Lower lobe of right lung (tissue), 2 donors: ENCODE measurements around the gene DTX1. TPM values are rescaled to one million over a fixed set of nuclear protein-coding genes. Genes with fewer than 3 reads are reported as not detected.
A peak's percentile ranks its signal among the peaks of the same experiment; 100 is the strongest.

Experiments
- ATAC-seq, 2 donors: fragments of 200-7000 bp; cut with Tn5 transposase; one replicate each; pipeline ENCODE4 v1.9.1; 2020 to 2022; ENCODE audit warnings: mild to moderate bottlenecking in 2 of 2, moderate library complexity in 2 of 2
- DNase-seq: peaks from one replicate; pipeline ENCODE4 v3.0.0-alpha.2; 2020
- H3K27ac ChIP-seq: fragments of 200-600 bp; one replicate; pipeline ENCODE4 v1.8.0; 2022
- H3K27me3 ChIP-seq: fragments of 200-600 bp; one replicate; pipeline ENCODE4 v1.8.0; 2022; ENCODE audit warnings: low read depth
- H3K36me3 ChIP-seq: fragments of 200-600 bp; one replicate; pipeline ENCODE4 v1.8.0; 2022; ENCODE audit warnings: mild to moderate bottlenecking
- H3K4me1 ChIP-seq: fragments of 200-600 bp; one replicate; pipeline ENCODE4 v1.8.0; 2022
- H3K4me3 ChIP-seq: fragments of 200-600 bp; one replicate; pipeline ENCODE4 v1.8.0; 2022; ENCODE audit warnings: mild to moderate bottlenecking
- H3K9me3 ChIP-seq: fragments of 200-600 bp; one replicate; pipeline ENCODE4 v1.8.0; 2022
- CTCF ChIP-seq: fragments of 200-600 bp; IDR thresholded peaks from one replicate; pipeline ENCODE4 v1.8.0; 2022; ENCODE audit warnings: antibody characterized with exemption, mild to moderate bottlenecking
- intact Hi-C: fragments of 100-400 bp; cut with DNase I; formaldehyde crosslinking; loops from one replicate; pipeline ENCODE4 v1.11.0; 2022
- total RNA-seq: library from RNA; stranded (reverse); fragmentation: NEBNext Ultra II Directional; extraction: Animal tissue kit (Norgen Biotek cat#: 25700); gene quantifications from one replicate; pipeline ENCODE4 v1.2.1, GENCODE V29; 2021
- donor health status: DM: no; HTN: yes; CAD: no; lungs with severe emphysema.

The DTX1 gene
- total RNA-seq, 1 donor from 2014 or later, result 6.8 TPM

- Histone ChIP-seq H3K27ac (no peak overlapping the region), H3K4me3 (no peak overlapping the region), H3K27me3 (peaks cover 17% of the 10 kb centered on the region), H3K4me1 (peaks cover 5% of the 10 kb centered on the region), H3K9me3 (no peaks in the 10 kb centered on the region), H3K36me3 (no peaks in the 10 kb centered on the region)
- no peak for TF ChIP-seq CTCF
- DNase-seq (no peak), ATAC-seq (no peak)
- intact Hi-C loops, result no loop called here
Measured at GRCh38 chr12:113091506-113091905, 35.0 kb downstream of the DTX1 start.

GRCh38 chr12:113092607-113093408, 36.3 kb downstream of the DTX1 start:
- Histone ChIP-seq H3K4me3 (no peak overlapping the region), H3K27ac (no peak overlapping the region), H3K27me3 (peaks cover 19% of the 10 kb centered on the region), H3K4me1 (peaks cover 5% of the 10 kb centered on the region), H3K36me3 (no peaks in the 10 kb centered on the region), H3K9me3 (no peaks in the 10 kb centered on the region)
- TF ChIP-seq CTCF, result no peak
- ATAC-seq (peak; percentile 58 to 72), DNase-seq (peak; percentile 70)
- intact Hi-C loops, result no loop called here

- Histone ChIP-seq H3K4me3 (no peak overlapping the region), H3K4me1 (peaks cover 12% of the 10 kb centered on the region), H3K27ac (no peak overlapping the region), H3K36me3 (no peaks in the 10 kb centered on the region), H3K27me3 (peaks cover 23% of the 10 kb centered on the region), H3K9me3 (no peaks in the 10 kb centered on the region)
- TF ChIP-seq CTCF, result no peak
- ATAC-seq (no peak), DNase-seq (no peak)
- intact Hi-C loops, result no loop called here
Measured at GRCh38 chr12:113093409-113094101, 37.0 kb downstream of the DTX1 start.

GRCh38 chr12:113094738-113095137, 38.2 kb downstream of the DTX1 start:
- no peak overlapping the region for H3K4me3 ChIP-seq
- peaks cover 15% of the 10 kb centered on the region for H3K4me1 ChIP-seq
- no peak for DNase-seq
- ATAC-seq, result no peak
- no peaks in the 10 kb centered on the region for H3K9me3 ChIP-seq
- no peak overlapping the region for H3K27ac ChIP-seq
- H3K27me3 ChIP-seq, result peaks cover 23% of the 10 kb centered on the region
- H3K36me3 ChIP-seq, result no peaks in the 10 kb centered on the region
- TF ChIP-seq CTCF, result no peak
- intact Hi-C loops, result no loop called here

- no peaks in the 10 kb centered on the region for H3K9me3 ChIP-seq
- no peak for TF ChIP-seq CTCF
- intact Hi-C loops, result no loop called here
- no peak overlapping the region for H3K4me3 ChIP-seq
- H3K4me1 ChIP-seq, result peaks cover 15% of the 10 kb centered on the region
- no peaks in the 10 kb centered on the region for H3K36me3 ChIP-seq
- peaks cover 23% of the 10 kb centered on the region for H3K27me3 ChIP-seq
- DNase-seq (no peak), ATAC-seq (peak in 1 of 2 donors; percentile 2)
- H3K27ac ChIP-seq, result no peak overlapping the region
Measured at GRCh38 chr12:113095405-113095804, 38.9 kb downstream of the DTX1 start.
